T-helper 17 cell (primary cell): ENCODE results near the gene SEC16A. TPM values are rescaled to one million over a fixed set of nuclear protein-coding genes. Genes with fewer than 3 reads are reported as not detected.

Source experiments
- ATAC-seq: fragments of 150-1000 bp; cut with Tn5 transposase; 2 replicates; pipeline ENCODE4 v1.10.0; 2021; ENCODE audit warnings: mild to moderate bottlenecking, moderate library complexity
- DNase-seq, 3 donors: peaks; one replicate each; pipeline versions ENCODE4 v3.0.0 to v3.0.0-alpha.2; 2020 to 2021
- H3K9me3 ChIP-seq: one replicate; pipeline ENCODE4 v1.7.0; 2013; ENCODE audit warnings: low read length, mild to moderate bottlenecking; ENCODE audit not compliant: control insufficient read depth, poor library complexity, severe bottlenecking
- H3K27ac Mint-ChIP-seq: one replicate; pipeline ENCODE4 v1.8.0; 2022; ENCODE audit warnings: mild to moderate bottlenecking, moderate library complexity, mixed read lengths
- H3K27me3 Mint-ChIP-seq: one replicate; pipeline ENCODE4 v1.8.0; 2022; ENCODE audit warnings: mixed read lengths
- H3K36me3 Mint-ChIP-seq: one replicate; pipeline ENCODE4 v1.8.0; 2022; ENCODE audit warnings: low read depth, mixed read lengths
- H3K4me1 Mint-ChIP-seq: one replicate; pipeline ENCODE4 v1.8.0; 2022; ENCODE audit warnings: mild to moderate bottlenecking, mixed read lengths
- H3K4me3 Mint-ChIP-seq: one replicate; pipeline ENCODE4 v1.8.0; 2022; ENCODE audit warnings: mild to moderate bottlenecking, moderate library complexity, mixed read lengths
- total RNA-seq, 4 donors: library from RNA in 2 of 4; stranded (reverse) in 2 of 4; gene quantifications; one replicate each; pipeline ENCODE4 v1.2.3 and lab custom pipeline; 2022 to 2026

Gene SEC16A
- total RNA-seq, 2 donors from 2014 or later: 71.7 to 74.7 TPM

DNA sequence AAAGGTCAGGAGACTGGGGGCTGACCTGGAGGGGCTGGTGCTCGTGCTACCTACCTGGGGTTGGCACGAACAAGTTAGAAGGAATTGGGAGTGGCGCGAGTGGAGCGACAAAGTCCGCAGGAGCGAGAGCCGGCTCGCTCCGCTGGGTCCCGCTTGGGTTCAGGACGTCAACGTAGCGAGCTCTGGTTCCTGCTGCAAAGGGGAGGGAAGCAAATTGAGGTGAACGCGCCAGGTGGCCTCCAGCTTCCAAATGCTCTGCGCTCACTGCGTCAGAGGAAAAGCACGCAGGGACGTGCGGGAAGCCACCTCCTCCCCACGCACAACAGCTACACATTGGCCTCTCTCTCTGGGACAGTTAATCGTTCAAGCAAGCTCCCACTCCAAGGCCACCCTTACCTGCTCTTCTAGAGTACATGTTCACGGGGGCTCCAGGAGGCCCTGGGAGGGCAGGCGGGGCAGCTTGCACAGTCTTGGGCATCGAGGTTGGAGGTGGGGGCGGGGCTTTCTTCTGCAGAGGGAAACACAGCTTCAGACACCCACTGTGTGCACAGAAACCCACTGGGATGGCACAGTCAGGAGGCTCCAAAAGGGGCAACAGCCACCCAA, 35.6 kb downstream of the SEC16A start:
- no peak overlapping the region for H3K4me3 Mint-ChIP-seq
- H3K9me3 ChIP-seq: no peaks in the 10 kb centered on the region
- no peaks in the 10 kb centered on the region for H3K27me3 Mint-ChIP-seq
- H3K4me1 Mint-ChIP-seq: peaks cover 7% of the 10 kb centered on the region
- no peak for DNase-seq
- no peak for ATAC-seq
- H3K36me3 Mint-ChIP-seq: peaks cover 2% of the 10 kb centered on the region
- peak overlapping the region; percentile 21 for H3K27ac Mint-ChIP-seq

DNA sequence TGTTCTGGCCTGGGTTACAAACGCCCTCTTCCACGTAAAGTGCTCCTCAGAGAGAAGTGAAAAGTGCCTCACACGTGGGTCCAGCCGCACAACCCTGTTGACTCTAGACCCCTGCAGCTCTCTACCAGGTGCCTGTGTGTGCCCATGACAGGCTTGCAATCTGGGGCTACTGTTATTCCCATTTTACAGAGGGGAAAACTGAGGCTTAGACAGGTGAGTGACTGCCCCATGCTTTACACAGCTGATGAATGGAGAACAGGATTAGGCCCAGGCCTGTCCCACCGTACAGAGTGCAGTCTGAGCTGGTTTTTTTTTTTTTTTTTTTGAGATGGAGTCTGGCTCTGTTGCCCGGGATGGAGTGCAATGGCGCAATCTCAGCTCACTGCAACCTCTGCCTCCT, 37.0 kb downstream of the SEC16A start:
- Mint-ChIP-seq H3K27ac (no peak overlapping the region), H3K27me3 (no peaks in the 10 kb centered on the region), H3K4me3 (no peak overlapping the region), H3K36me3 (peaks cover 2% of the 10 kb centered on the region), H3K4me1 (peaks cover 7% of the 10 kb centered on the region)
- no peak for ATAC-seq
- DNase-seq: no peak
- no peaks in the 10 kb centered on the region for H3K9me3 ChIP-seq

DNA sequence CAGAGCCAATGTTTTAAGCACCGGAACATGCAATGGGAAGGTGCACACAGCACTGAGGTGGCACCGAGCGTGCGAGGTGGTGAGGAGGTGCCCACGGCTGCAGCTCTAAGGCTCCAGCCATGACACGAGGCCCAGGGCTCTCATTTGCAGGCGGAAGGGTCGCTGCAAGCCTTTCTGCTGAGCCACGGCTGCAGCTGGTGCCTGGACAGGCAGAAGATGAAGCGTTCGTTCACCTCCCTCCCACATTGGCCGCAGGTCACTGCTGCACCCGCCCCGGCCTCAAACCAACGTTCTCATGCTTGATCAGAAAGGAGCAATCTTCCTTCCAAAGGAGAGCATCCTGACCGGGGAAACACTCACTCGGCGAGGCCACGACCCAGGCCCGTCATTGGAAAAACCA, 38.7 kb downstream of the SEC16A start:
- no peak overlapping the region for H3K4me3 Mint-ChIP-seq
- no peak overlapping the region for H3K27ac Mint-ChIP-seq
- ATAC-seq: no peak
- DNase-seq: no peak
- no peaks in the 10 kb centered on the region for H3K9me3 ChIP-seq
- peaks cover 2% of the 10 kb centered on the region for H3K36me3 Mint-ChIP-seq
- peaks cover 7% of the 10 kb centered on the region for H3K4me1 Mint-ChIP-seq
- no peaks in the 10 kb centered on the region for H3K27me3 Mint-ChIP-seq

DNA sequence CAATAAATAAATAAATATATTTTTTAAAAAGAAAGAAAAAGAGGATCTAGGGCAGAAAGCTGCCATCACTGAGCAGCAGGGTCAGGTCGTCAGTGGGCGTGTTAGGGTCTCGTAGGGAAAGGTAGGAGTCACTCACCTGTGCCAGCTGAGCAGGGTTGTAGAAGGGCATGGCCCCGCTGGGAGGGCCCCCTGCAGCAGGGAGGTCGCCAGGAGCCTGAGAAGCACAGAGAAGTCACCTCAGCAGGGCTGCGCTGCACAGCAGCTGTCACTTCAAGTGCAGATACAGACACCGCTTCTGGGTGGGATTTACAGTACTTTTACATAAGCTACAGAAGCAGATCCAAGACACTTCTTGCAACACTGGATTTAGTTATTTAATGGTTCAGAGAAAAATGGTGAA, 39.2 kb downstream of the SEC16A start:
- no peaks in the 10 kb centered on the region for H3K9me3 ChIP-seq
- DNase-seq: no peak
- H3K4me1 Mint-ChIP-seq: peaks cover 7% of the 10 kb centered on the region
- no peak overlapping the region for H3K27ac Mint-ChIP-seq
- ATAC-seq: no peak
- no peaks in the 10 kb centered on the region for H3K27me3 Mint-ChIP-seq
- H3K36me3 Mint-ChIP-seq: peaks cover 2% of the 10 kb centered on the region
- no peak overlapping the region for H3K4me3 Mint-ChIP-seq

DNA sequence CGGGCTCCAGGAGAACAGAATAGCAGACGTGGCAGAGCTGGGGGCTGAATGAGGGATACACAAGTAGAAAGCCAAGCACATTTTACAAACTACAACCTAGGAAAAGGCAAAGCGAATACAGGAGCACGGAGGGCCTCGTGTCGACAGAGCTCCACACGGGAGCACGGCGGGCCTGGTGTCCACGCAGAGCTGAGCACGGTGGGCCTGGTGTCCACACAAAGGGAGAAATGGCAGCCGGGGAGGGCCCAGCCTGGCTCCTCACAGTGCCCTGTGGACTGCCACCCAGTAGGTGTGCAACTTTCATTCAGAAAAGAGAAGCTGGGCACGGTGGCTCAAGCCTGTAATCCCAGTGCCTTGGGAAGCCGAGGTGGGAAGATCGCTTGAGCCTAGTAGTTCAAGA, 39.8 kb downstream of the SEC16A start:
- DNase-seq (no peak), ATAC-seq (no peak)
- peaks cover 10% of the 10 kb centered on the region for H3K4me1 Mint-ChIP-seq
- no peaks in the 10 kb centered on the region for H3K27me3 Mint-ChIP-seq
- no peaks in the 10 kb centered on the region for H3K9me3 ChIP-seq
- H3K4me3 Mint-ChIP-seq: no peak overlapping the region
- H3K36me3 Mint-ChIP-seq: peaks cover 2% of the 10 kb centered on the region
- H3K27ac Mint-ChIP-seq: no peak overlapping the region

DNA sequence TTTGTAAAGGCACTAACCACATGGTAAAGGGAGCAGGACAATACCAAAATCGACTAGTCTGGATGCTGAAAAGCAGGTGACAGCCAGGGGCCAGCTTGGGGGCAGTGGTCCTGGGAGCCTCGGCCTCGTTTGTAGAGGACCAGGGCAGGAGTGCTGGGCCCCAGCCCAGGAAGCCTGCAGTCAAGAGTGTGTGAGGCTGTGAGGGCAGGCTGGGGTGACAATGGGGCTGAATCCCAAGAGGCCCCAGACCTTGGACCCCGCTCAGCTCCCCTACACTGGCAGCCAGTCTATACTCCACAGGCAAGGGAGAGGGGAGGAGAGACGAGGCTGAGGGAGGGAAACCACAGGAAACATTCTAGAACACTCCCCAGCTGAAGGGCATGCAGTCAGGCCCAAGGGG, 40.6 kb downstream of the SEC16A start:
- H3K9me3 ChIP-seq: no peaks in the 10 kb centered on the region
- peaks cover 15% of the 10 kb centered on the region for H3K4me1 Mint-ChIP-seq
- peak overlapping the region; percentile 29 for H3K27ac Mint-ChIP-seq
- no peaks in the 10 kb centered on the region for H3K27me3 Mint-ChIP-seq
- DNase-seq: no peak
- H3K36me3 Mint-ChIP-seq: peaks cover 2% of the 10 kb centered on the region
- H3K4me3 Mint-ChIP-seq: no peak overlapping the region
- no peak for ATAC-seq

DNA sequence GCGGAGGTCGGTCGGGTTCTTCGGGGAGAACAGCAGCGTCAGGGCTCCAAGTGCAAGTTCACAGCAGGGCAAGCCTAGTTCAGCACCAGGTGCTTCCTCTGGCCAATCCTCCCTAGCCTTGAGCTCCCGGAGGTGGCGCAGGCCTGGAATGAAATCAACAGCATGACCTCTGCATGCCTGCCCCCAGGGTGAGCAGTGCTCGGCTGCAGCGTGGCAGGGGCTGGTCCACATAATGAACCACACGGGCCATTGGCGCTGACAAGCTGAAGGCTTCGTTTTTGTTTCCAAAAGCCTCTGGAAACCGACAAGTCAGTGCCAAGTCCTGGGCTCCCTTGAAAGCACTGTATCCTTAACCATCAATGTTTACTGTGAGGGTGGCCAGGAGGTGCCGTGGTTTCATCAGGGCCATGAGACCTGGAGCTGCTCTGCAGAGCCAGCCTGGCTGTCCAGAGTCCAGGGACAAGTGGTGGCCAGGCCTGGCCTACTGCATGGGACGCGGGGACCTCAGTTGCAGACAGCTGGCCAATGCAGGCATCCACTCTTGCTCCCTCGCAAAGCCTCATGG, 41.1 kb downstream of the SEC16A start:
- peak overlapping the region; percentile 72 for H3K27ac Mint-ChIP-seq
- no peak for ATAC-seq
- no peak overlapping the region for H3K4me3 Mint-ChIP-seq
- H3K27me3 Mint-ChIP-seq: no peaks in the 10 kb centered on the region
- DNase-seq: no peak
- peaks cover 19% of the 10 kb centered on the region for H3K4me1 Mint-ChIP-seq
- peaks cover 2% of the 10 kb centered on the region for H3K36me3 Mint-ChIP-seq
- H3K9me3 ChIP-seq: no peaks in the 10 kb centered on the region

DNA sequence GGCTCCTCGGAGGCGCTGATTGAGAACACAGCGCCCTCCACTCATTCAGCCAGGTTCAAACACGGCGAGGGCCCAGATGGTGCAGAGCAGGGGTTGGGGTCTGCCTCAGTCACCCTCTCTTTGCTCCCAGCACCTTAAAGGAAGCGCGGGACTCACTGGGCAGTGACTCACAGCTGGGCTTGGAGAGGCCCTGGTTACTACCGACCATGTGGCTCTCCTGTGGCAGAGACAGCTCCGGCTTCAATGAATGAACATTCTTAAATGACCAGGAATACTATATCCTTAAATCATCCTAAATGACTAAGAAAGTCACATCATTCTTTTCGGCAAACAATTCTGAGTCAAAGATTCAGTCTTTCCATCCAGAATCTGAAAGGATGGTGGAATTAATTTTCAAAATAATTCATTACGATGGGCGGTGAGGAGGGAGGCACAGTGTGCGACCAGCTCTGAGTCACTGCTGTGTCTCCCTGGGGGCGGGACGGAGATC, 41.6 kb downstream of the SEC16A start:
- Mint-ChIP-seq H3K4me3 (peak overlapping the region; percentile 63), H3K36me3 (peaks cover 2% of the 10 kb centered on the region), H3K27me3 (no peaks in the 10 kb centered on the region), H3K27ac (peak overlapping the region; percentile 72), H3K4me1 (peaks cover 16% of the 10 kb centered on the region)
- no peak for DNase-seq
- ATAC-seq: no peak
- no peaks in the 10 kb centered on the region for H3K9me3 ChIP-seq

DNA sequence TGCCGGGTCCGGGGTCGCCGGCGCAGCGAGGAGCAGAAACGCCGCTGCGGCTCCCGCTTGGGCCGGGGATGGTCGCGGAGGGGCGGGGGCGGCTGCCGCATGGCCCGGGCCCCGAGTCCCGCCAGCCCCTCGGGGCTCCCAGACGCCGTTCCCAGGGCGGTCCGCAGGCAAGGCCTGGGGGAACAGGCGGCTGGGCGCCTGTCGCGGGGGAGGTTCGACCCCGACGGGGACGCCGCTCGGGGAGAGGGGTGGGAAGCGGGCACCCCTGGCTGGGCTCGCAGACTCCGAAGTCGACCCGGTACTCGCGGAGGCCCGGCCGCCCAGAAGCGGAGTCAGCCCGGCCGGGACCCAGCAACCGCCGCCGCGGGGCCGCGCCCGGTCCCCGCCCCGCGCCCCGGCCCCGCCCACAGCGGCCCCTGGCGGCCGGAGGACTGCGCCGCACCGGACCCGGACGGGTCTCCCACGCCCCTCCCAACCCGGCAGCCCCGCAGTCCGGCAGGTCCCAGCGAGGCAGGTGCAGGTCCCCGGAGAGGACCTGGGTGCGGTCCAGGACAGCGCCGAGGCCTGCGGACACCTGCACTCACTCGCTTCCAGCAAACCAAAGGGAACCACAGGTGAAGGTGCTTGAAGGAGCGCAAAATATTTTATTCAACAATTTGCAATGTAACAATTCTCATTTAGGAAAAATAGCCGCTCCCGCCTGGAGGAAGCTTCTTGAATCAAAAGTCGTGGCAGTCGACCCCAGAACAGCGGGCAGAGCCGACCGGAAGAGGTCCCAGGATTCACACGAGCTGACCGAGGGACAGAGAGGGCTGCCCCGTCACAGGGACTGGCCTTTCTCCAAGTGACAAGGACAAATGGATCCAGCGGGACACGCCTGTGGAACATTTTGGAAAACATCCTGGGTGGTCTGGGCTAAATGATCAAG, 43.1 kb downstream of the SEC16A start, which contains the start of gene INPP5E:
INPP5E (minus strand) TSS at position 365 of the 928 bp plus-strand sequence. CDS start 426 bp downstream, outside the sequence.
- Mint-ChIP-seq H3K4me1 (peaks cover 19% of the 10 kb centered on the region), H3K27me3 (no peaks in the 10 kb centered on the region), H3K4me3 (peak within 1 kb of the TSS; percentile 92), H3K36me3 (peaks cover 2% of the 10 kb centered on the region), H3K27ac (peak within 1 kb of the TSS; percentile 92)
- peak; percentile 75 for ATAC-seq
- DNase-seq: peak; percentile 80 to 94 (median 88)
- H3K9me3 ChIP-seq: no peaks in the 10 kb centered on the region

DNA sequence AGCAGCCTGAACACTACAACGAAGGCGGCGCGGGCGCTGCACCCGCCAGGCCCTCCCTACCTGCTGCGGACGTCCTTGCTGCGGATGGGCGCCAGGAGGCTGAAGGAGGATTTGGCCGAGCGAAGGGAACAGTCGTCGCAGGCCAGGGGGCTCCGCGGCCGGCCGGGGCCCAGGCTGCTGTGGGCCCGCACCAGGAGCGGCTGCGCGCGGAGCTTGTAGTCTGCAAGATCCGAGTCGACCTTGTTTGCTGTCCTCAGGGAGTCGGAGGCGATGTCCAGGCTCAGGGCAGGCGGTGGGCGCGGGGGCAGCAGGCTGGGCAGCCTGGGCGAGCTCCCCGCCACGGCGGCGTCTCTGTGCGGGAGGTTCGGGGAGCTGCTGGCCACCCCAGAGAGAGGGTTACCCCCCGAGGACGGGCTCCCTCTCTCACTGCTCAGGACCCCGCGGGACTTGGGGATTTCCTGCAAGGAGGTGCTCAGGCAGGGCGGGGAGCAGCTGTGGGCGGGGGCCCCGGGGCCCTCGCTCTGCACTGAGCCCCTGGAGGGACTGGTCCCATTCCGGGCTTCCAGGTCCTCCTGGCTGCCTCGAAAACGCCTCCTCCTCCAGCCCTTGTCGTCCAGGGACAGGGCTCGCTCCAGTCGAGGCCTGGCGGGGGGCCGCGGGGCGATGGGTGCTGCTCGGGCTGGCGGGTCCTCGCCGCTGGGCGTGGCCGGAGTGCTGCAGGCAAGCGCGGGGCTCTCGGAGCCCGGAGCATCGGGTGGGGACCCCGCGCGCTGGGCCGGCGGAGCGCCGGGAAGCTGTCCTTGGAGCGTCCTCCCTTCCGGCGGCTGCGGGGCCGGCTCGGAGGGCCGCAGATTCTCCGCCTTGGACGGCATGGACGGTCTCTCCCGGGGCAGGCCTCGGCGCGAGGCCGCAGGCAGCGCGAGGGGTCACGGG, 44.0 kb downstream of the SEC16A start:
- DNase-seq: peak; percentile 44 to 55 (median 51)
- Mint-ChIP-seq H3K27me3 (no peaks in the 10 kb centered on the region), H3K36me3 (peaks cover 2% of the 10 kb centered on the region), H3K4me3 (peak overlapping the region; percentile 92), H3K4me1 (peaks cover 19% of the 10 kb centered on the region), H3K27ac (peak overlapping the region; percentile 92)
- H3K9me3 ChIP-seq: no peaks in the 10 kb centered on the region
- peak; percentile 79 for ATAC-seq

DNA sequence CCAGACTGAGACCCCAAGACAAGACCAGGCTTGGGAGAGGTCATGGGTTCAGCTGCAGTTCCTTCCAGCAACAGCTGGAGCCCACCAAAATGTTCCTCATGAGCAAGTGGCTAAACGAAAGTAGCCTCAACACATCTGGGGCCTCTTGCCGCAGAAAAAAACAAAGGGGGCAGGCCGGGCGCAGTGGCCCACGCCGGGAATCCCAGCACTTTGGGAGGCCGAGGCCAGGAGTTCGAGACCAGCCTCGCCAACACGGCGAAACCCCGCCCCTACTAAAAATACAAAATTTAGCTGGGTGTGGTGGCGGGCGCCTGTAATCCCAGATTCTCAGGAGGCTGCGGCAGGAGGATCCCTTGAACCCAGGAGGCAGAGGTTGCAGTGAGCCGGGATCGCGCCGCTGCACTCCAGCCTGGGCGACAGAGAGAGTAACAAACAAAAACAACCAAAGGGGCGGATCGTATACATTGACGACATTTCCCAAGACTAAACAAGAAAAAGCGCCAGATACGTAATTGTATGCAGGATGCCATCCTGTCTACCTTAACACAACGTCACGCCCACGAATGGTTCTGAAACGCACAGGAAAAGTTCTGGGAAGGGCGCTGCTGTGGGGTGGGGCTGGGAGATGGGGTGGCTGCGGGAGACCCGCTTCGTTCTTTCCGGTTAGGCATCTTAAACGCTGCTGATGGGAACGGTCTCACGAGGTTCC, 44.8 kb downstream of the SEC16A start:
- peak overlapping the region; percentile 92 for H3K4me3 Mint-ChIP-seq

DNA sequence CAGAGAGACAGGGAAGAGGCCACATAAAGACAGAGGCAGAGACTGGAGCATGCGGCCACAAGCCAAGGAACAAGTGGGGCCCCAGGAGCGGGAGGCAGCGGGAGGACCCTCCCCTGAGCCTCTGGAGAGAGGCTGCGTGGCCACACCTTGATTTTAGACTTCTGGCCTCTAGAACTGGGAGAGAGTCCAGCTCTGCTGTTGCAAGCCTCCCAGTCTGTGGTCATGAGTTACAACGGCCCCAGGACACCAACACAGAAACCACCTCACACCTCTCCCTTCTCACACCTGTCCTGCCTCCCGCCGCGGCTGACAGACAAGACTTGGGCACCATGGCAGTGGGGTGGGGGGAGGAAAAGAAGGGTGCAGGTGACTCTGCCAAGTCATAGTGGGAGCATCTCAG, 45.4 kb downstream of the SEC16A start:
- no peaks in the 10 kb centered on the region for H3K9me3 ChIP-seq
- ATAC-seq (no peak), DNase-seq (no peak)
- Mint-ChIP-seq H3K4me3 (peak overlapping the region; percentile 92), H3K27ac (peak overlapping the region; percentile 92), H3K27me3 (no peaks in the 10 kb centered on the region), H3K36me3 (no peaks in the 10 kb centered on the region), H3K4me1 (peaks cover 15% of the 10 kb centered on the region)

More for the DNA sequence above, 44.8 kb downstream of the SEC16A start:
- Mint-ChIP-seq H3K27me3 (no peaks in the 10 kb centered on the region), H3K27ac (peak overlapping the region; percentile 92), H3K36me3 (no peaks in the 10 kb centered on the region), H3K4me1 (peaks cover 17% of the 10 kb centered on the region)
- ATAC-seq (peak; percentile 35), DNase-seq (peak in 1 of 3 donors; percentile 18)
- H3K9me3 ChIP-seq: no peaks in the 10 kb centered on the region
